OCI-LY7 (cell line): ENCODE data around the gene PPCS. TPM values are rescaled to one million over a fixed set of nuclear protein-coding genes. Genes with fewer than 3 reads are reported as not detected.

Experiments used
- BruUV-seq: library from RNA; stranded (reverse); fragments of 400-500 nt; replicated peaks from 2 replicates; lab custom pipeline; 2021; lab: Mats Ljungman, UMichigan
- CTCF ChIA-PET: fragments of 300-600 bp; sonication (Branson Sonifier 250); formaldehyde crosslinking; loops from one replicate; lab custom pipeline; 2022; ENCODE audit warnings: antibody characterized with exemption; ENCODE audit not compliant: unreplicated experiment; lab: Charles Lee
- POLR2A ChIA-PET: fragments of 300-600 bp; sonication (Branson Sonifier 250); formaldehyde crosslinking; loops from one replicate; lab custom pipeline; 2022; ENCODE audit warnings: antibody characterized with exemption; lab: Charles Lee
- DNase-seq: peaks from one replicate; pipeline ENCODE4 v3.0.0-alpha.2; 2015; ENCODE audit warnings: low spot score
- H2AFZ ChIP-seq: fragments of 200-600 bp; sonication (generic), shearing (Covaris generic); 2 replicates; pipeline ENCODE4 v1.6.1; 2014; ENCODE audit warnings: mild to moderate bottlenecking, antibody characterized with exemption, low read length, moderate library complexity
- H3K27ac ChIP-seq: fragments of 200-600 bp; sonication (generic); 2 replicates; pipeline ENCODE4 v1.5.1; 2014; ENCODE audit warnings: mixed run types, low read depth, mild to moderate bottlenecking, moderate library complexity, low read length, inconsistent platforms; ENCODE audit not compliant: poor library complexity, severe bottlenecking
- H3K36me3 ChIP-seq: fragments of 200-600 bp; sonication (generic); 2 replicates; pipeline ENCODE4 v1.6.1; 2014; ENCODE audit warnings: mild to moderate bottlenecking, antibody characterized with exemption, low read length, moderate library complexity, mixed read lengths; ENCODE audit not compliant: insufficient read depth
- H3K4me1 ChIP-seq: fragments of 200-600 bp; sonication (generic); 2 replicates; pipeline ENCODE4 v1.5.1; 2014; ENCODE audit warnings: mild to moderate bottlenecking, low read length; ENCODE audit not compliant: insufficient read depth, poor library complexity, severe bottlenecking
- H3K4me2 ChIP-seq: fragments of 200-600 bp; sonication (generic); 2 replicates; pipeline ENCODE4 v1.6.1; 2014; ENCODE audit warnings: mild to moderate bottlenecking, low read length
- H3K4me3 ChIP-seq: fragments of 200-600 bp; sonication (generic); 2 replicates; pipeline ENCODE4 v1.5.1; 2014; ENCODE audit warnings: mild to moderate bottlenecking, low read depth, low read length; ENCODE audit not compliant: poor library complexity, severe bottlenecking
- H3K79me2 ChIP-seq: fragments of 200-600 bp; sonication (generic); 2 replicates; pipeline ENCODE4 v1.6.1; 2016; ENCODE audit warnings: low read depth, mild to moderate bottlenecking, low read length, moderate library complexity, mixed read lengths; ENCODE audit not compliant: insufficient read depth
- H3K9me2 ChIP-seq: fragments of 200-600 bp; sonication (generic); 2 replicates; pipeline ENCODE4 v1.6.1; 2016; ENCODE audit warnings: mild to moderate bottlenecking, low read length, mixed read lengths; ENCODE audit not compliant: insufficient read depth
- H3K9me3 ChIP-seq: fragments of 200-600 bp; sonication (generic); 2 replicates; pipeline ENCODE4 v1.6.1; 2014; ENCODE audit warnings: mild to moderate bottlenecking, mixed run types, low read length, mixed read lengths
- H4K20me1 ChIP-seq: fragments of 200-600 bp; sonication (generic); 2 replicates; pipeline ENCODE4 v1.6.1; 2014; ENCODE audit warnings: mild to moderate bottlenecking, antibody characterized with exemption, low read length, moderate library complexity, mixed read lengths; ENCODE audit not compliant: insufficient read depth
- CTCF ChIP-seq: fragments of 200-600 bp; sonication (generic); conservative IDR thresholded peaks from 2 replicates; pipeline ENCODE4 v1.5.1; 2014; ENCODE audit warnings: mild to moderate bottlenecking, antibody characterized with exemption, low read length, moderate library complexity, mixed read lengths
- EZH2phosphoT487 ChIP-seq: fragments of 200-600 bp; sonication (generic); IDR thresholded peaks from 2 replicates; pipeline ENCODE4 v1.6.1; 2018; ENCODE audit warnings: low read depth, borderline replicate concordance, mild to moderate bottlenecking, mixed run types, antibody characterized with exemption, low read length, moderate library complexity, mixed read lengths
- intact Hi-C: fragments of 100-400 bp; cut with micrococcal nuclease; formaldehyde crosslinking; loops from one replicate; pipeline ENCODE4 v1.10.0; 2022; ENCODE audit not compliant: unreplicated experiment
- total RNA-seq, 2 experiments: library from RNA; depleted of rRNA in 1 of 2; stranded (reverse); fragments of >200 nt in 1 of 2; shearing (Covaris generic) in 1 of 2; gene quantifications; 2 replicates each; pipeline ENCODE4 v1.2.3, GENCODE V29; 2014 to 2022

The PPCS gene
- total RNA-seq, 2 experiments from 2014 or later = 29.2 to 46.9 TPM

DNA sequence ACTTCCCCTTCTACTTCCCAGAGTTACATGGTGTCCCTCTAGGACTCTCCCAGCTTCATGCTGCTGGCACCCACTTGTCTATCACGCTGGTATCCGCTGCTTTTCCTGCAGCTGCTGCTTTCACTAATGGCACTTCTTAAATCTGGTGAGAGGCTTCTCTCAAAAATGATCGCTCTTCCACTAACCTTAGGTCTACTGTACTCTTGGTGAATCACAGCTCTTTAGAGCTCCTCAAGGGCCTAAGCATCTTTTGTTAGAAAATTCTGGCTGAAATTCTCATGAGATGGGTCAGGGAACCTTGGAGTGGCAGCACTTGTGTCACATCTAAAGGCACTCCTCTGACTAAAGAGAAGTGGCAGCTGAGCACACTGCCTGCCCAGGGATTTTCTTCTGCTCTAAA, 32.7 kb upstream of the PPCS start:
- H2AFZ ChIP-seq = no peak overlapping the region
- no peaks in the 10 kb centered on the region for H3K4me1 ChIP-seq
- BruUV-seq = no TSS peak
- ChIA-PET POLR2A (no interaction called here), CTCF (no interaction called here)
- intact Hi-C loops = no loop called here
- H3K27ac ChIP-seq = no peak overlapping the region
- no peaks in the 10 kb centered on the region for H3K36me3 ChIP-seq
- no peaks in the 10 kb centered on the region for H4K20me1 ChIP-seq
- TF ChIP-seq CTCF = no peak
- no peak for TF ChIP-seq EZH2phosphoT487
- no peak overlapping the region for H3K4me3 ChIP-seq
- no peaks in the 10 kb centered on the region for H3K79me2 ChIP-seq
- H3K9me3 ChIP-seq = no peaks in the 10 kb centered on the region
- no peaks in the 10 kb centered on the region for H3K9me2 ChIP-seq
- no peak overlapping the region for H3K4me2 ChIP-seq
- no peak for DNase-seq

DNA sequence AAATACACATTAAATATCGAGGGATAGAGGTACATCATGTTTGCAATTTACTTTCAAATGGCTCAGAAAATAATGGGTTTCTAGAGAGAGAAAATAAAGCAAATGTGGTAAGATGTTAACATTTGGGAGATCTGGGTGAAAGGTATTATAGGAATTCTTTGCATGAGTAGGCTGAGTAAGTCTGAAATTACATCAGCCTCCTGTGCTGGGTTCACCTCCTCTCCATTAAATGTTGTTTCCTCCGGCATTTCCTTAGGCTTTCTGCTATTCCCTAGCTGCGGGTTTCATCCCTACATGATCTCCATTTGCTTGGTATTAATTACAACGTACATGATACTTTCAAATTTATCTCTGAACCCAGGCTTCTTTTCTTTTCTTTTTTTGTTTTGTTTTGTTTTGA, 32.1 kb upstream of the PPCS start:
- intact Hi-C loops = no loop called here
- H3K4me1 ChIP-seq = no peaks in the 10 kb centered on the region
- no peaks in the 10 kb centered on the region for H3K36me3 ChIP-seq
- H4K20me1 ChIP-seq = no peaks in the 10 kb centered on the region
- no peaks in the 10 kb centered on the region for H3K9me2 ChIP-seq
- no peak overlapping the region for H3K4me2 ChIP-seq
- no peaks in the 10 kb centered on the region for H3K9me3 ChIP-seq
- no peak overlapping the region for H2AFZ ChIP-seq
- TF ChIP-seq EZH2phosphoT487 (no peak), CTCF (no peak)
- no TSS peak for BruUV-seq
- no peak overlapping the region for H3K4me3 ChIP-seq
- ChIA-PET POLR2A (no interaction called here), CTCF (no interaction called here)
- no peak overlapping the region for H3K27ac ChIP-seq
- no peaks in the 10 kb centered on the region for H3K79me2 ChIP-seq
- no peak for DNase-seq

DNA sequence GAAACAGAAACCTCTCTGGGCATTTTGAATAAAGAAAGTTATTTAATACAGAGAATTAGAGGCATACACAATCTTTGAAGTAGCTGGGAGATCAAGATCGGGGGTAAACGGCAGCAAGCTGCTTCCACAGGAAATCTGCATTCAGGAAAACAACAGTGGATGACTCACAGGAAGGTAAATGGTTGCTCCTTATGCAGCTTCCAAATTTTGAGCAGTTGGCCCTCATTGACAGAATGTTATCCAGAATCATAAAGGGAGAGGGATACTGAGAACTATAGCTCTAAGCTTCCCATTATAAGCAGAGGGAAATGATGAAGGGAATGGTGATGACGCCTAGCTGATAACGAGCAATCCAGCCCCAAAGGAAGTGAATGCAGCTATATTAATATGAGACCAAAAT, 29.1 kb upstream of the PPCS start:
- no TSS peak for BruUV-seq
- CTCF ChIA-PET = no interaction called here

More for the DNA sequence above, 29.1 kb upstream of the PPCS start:
- H3K4me2 ChIP-seq = no peak overlapping the region
- no peaks in the 10 kb centered on the region for H3K9me2 ChIP-seq
- TF ChIP-seq EZH2phosphoT487 (no peak), CTCF (no peak)
- no peaks in the 10 kb centered on the region for H3K9me3 ChIP-seq
- DNase-seq = no peak
- H3K4me3 ChIP-seq = no peak overlapping the region
- H3K79me2 ChIP-seq = no peaks in the 10 kb centered on the region
- no peaks in the 10 kb centered on the region for H3K4me1 ChIP-seq
- H3K27ac ChIP-seq = no peak overlapping the region
- intact Hi-C loops = no loop called here
- H4K20me1 ChIP-seq = no peaks in the 10 kb centered on the region
- no peak overlapping the region for H2AFZ ChIP-seq
- POLR2A ChIA-PET = no interaction called here
- H3K36me3 ChIP-seq = no peaks in the 10 kb centered on the region
